Panc1 (cell line): ENCODE data around the gene NACA. TPM values are rescaled to one million over a fixed set of nuclear protein-coding genes. Genes with fewer than 3 reads are reported as not detected.
A peak's percentile ranks its signal among the peaks of the same experiment; 100 is the strongest.

Experiments used
- ATAC-seq: fragments of 200-7000 bp; cut with Tn5 transposase; 2 replicates; pipeline ENCODE4 v1.9.1; 2020; ENCODE audit warnings: mild to moderate bottlenecking, moderate library complexity
- BruUV-seq: library from RNA; stranded (reverse); fragments of 400-500 nt; replicated peaks from 2 replicates; lab custom pipeline; 2021; lab: Mats Ljungman, UMichigan
- CTCF ChIA-PET: fragments of 300-600 bp; sonication (Branson Sonifier 250); formaldehyde crosslinking; loops from one replicate; lab custom pipeline; 2022; ENCODE audit warnings: antibody characterized with exemption; lab: Charles Lee
- POLR2A ChIA-PET: fragments of 300-600 bp; sonication (Branson Sonifier 250); formaldehyde crosslinking; loops from one replicate; lab custom pipeline; 2022; ENCODE audit warnings: antibody characterized with exemption; lab: Charles Lee
- DNase-seq: peaks from one replicate; pipeline ENCODE4 v3.0.0-alpha.2; 2010; ENCODE audit warnings: low read depth, low spot score
- H3K27ac ChIP-seq: 2 replicates; pipeline ENCODE4 v1.5.1; 2011; ENCODE audit warnings: mild to moderate bottlenecking, low read length, inconsistent platforms
- H3K27me3 ChIP-seq: fragments of 200-500 bp; sonication (Bioruptor generic); 2 replicates; pipeline ENCODE4 v1.6.0; 2014; ENCODE audit warnings: low read length, inconsistent platforms; ENCODE audit not compliant: control insufficient read depth, insufficient read depth
- H3K36me3 ChIP-seq: fragments of 200-500 bp; sonication (Bioruptor generic); 2 replicates; pipeline ENCODE4 v1.5.1; 2014; ENCODE audit warnings: inconsistent platforms, mild to moderate bottlenecking, low read length, moderate library complexity; ENCODE audit not compliant: control insufficient read depth, insufficient read depth
- H3K4me1 ChIP-seq: 2 replicates; pipeline ENCODE4 v1.5.1; 2011; ENCODE audit warnings: inconsistent platforms, mild to moderate bottlenecking, low read length, moderate library complexity; ENCODE audit not compliant: control insufficient read depth, insufficient read depth
- H3K4me3 ChIP-seq, 2 experiments: 2 replicates each; pipeline ENCODE4 v1.5.1; 2011 to 2012; ENCODE audit warnings: low read depth in 2 of 2, low read length in 2 of 2, mild to moderate bottlenecking in 2 of 2, inconsistent platforms in 1 of 2, moderate library complexity in 1 of 2
- H3K9me3 ChIP-seq: fragments of 200-500 bp; sonication (Bioruptor generic); 2 replicates; pipeline ENCODE4 v1.5.1; 2014; ENCODE audit warnings: low read depth, mild to moderate bottlenecking, inconsistent platforms, low read length, moderate library complexity; ENCODE audit not compliant: control insufficient read depth, insufficient read depth
- CTCF ChIP-seq: fragments of 450-650 bp; IDR thresholded peaks from 2 replicates; pipeline ENCODE4 v1.5.1; 2017; ENCODE audit warnings: mild to moderate bottlenecking
- POLR2AphosphoS5 ChIP-seq: IDR thresholded peaks from 2 replicates; pipeline ENCODE4 v1.6.1; 2012; ENCODE audit warnings: mild to moderate bottlenecking, low read depth, low read length, moderate library complexity
- REST ChIP-seq, 2 experiments: IDR thresholded peaks; 2 replicates each; pipeline ENCODE4 v1.6.1; 2011 to 2012; ENCODE audit warnings: low read depth in 2 of 2, control low read depth in 1 of 2, low read length in 1 of 2, mild to moderate bottlenecking in 1 of 2, moderate library complexity in 1 of 2; ENCODE audit not compliant: insufficient read depth in 1 of 2
- SIN3A ChIP-seq: IDR thresholded peaks from 2 replicates; pipeline ENCODE4 v1.6.1; 2012; ENCODE audit warnings: low read depth, mild to moderate bottlenecking, low read length, moderate library complexity, borderline replicate concordance; ENCODE audit not compliant: insufficient read depth
- TCF7L2 ChIP-seq: IDR thresholded peaks from 2 replicates; pipeline ENCODE4 v1.6.1; 2011; ENCODE audit warnings: mild to moderate bottlenecking, low read depth, low read length, inconsistent platforms
- in situ Hi-C: cut with HindIII; loops from 2 replicates; pipeline ENCODE4 v1.10.0; 2016; ENCODE audit warnings: low sequenced_read_pairs, low pct_unique_long_range_greater_than_20kb
- intact Hi-C: fragments of 100-400 bp; cut with micrococcal nuclease; formaldehyde crosslinking; loops from one replicate; pipeline ENCODE4 v1.10.0; 2022; ENCODE audit not compliant: unreplicated experiment
- total RNA-seq: library from RNA; stranded (reverse); gene quantifications from one replicate; pipeline ENCODE4 v1.2.1, GENCODE V29; 2021; ENCODE audit not compliant: unreplicated experiment

The NACA gene
- total RNA-seq, 1 experiment from 2014 or later = 716 TPM

GRCh38 chr12:56725723-56726102, 614 bp upstream of the NACA start:
- Histone ChIP-seq H3K27ac (peak overlapping the region; percentile 100), H3K4me1 (peaks cover 30% of the 10 kb centered on the region), H3K9me3 (no peaks in the 10 kb centered on the region), H3K36me3 (peaks cover 19% of the 10 kb centered on the region), H3K4me3 (peak overlapping the region; percentile 93 to 100), H3K27me3 (no peaks in the 10 kb centered on the region)
- in situ Hi-C loops (no loop called here), intact Hi-C loops (loop anchor here (2.0 kb wide), 1 partner anchor 37 kb away; the partner anchor contains the start of gene PTGES3)
- DNase-seq (no peak), ATAC-seq (no peak)
- POLR2A ChIA-PET = interaction anchor here (0.5 to 0.9 kb wide), 3 partner anchors 8 to 589 kb away, joined by 3 to 20 read pairs (median 5); no protein-coding TSS in a partner anchor
- TF ChIP-seq CTCF (no peak), POLR2AphosphoS5 (no peak), SIN3A (no peak), TCF7L2 (no peak), REST (IDR thresholded peaks at IDR 0.05; ENCODE audit: insufficient read depth in 1 of 2, low read depth in 2 of 2, low read length in 1 of 2) (no peak)
- CTCF ChIA-PET = no interaction called here
- TSS peak; percentile 97 for BruUV-seq

- POLR2A ChIA-PET = no interaction called here
- peak; percentile 12 for ATAC-seq
- H3K27ac ChIP-seq = peak overlapping the region; percentile 100
- H3K36me3 ChIP-seq = peaks cover 23% of the 10 kb centered on the region
- H3K4me1 ChIP-seq = peaks cover 40% of the 10 kb centered on the region
- no peaks in the 10 kb centered on the region for H3K27me3 ChIP-seq
- in situ Hi-C loops (no loop called here), intact Hi-C loops (loop anchor here (2.0 kb wide), 1 partner anchor 36 kb away; the partner anchor contains the start of gene PTGES3)
- H3K4me3 ChIP-seq = peak overlapping the region; percentile 93 to 100
- BruUV-seq = TSS peak; percentile 83
- no peak for DNase-seq
- no peaks in the 10 kb centered on the region for H3K9me3 ChIP-seq
- TF ChIP-seq POLR2AphosphoS5 (no peak), SIN3A (no peak), REST (IDR thresholded peaks at IDR 0.05; ENCODE audit: insufficient read depth in 1 of 2, low read depth in 2 of 2, low read length in 1 of 2) (no peak)
- CTCF ChIA-PET = no interaction called here
These were observed 463 bp downstream of the NACA start for GRCh38 chr12:56724701-56724971.
